ENCODE data around the gene CST5.

The CST5 gene

DNA sequence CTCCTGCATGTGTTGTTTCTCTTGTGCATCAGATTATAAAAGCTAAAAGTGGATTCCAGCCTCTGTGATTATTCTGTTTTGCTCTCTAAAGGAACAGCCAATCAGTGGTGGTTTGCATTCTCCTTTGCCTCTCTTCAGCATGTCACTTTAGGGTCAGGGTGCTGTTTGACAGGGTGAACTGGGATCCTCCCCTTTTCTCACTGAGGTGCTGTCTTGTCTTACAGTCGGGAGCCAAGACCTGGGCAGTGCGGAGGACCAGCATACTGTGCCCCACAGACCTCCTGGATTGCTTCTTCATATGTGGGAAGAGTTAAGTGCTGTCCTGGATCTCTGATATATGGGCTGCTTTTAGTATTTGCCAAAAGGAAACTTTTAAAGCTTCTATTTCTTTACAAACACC, 37.9 kb downstream of the CST5 start:
- no peak for DNase-seq (ENCODE audit: low spot score)

- no peak for DNase-seq (ENCODE audit: low spot score)
These were observed 43.8 kb downstream of the CST5 start for GRCh38 chr20:23835716-23836115.

GRCh38 chr20:23832775-23833513, 46.6 kb downstream of the CST5 start:
- DNase-seq (ENCODE audit: low spot score), result peak; percentile 86

DNA sequence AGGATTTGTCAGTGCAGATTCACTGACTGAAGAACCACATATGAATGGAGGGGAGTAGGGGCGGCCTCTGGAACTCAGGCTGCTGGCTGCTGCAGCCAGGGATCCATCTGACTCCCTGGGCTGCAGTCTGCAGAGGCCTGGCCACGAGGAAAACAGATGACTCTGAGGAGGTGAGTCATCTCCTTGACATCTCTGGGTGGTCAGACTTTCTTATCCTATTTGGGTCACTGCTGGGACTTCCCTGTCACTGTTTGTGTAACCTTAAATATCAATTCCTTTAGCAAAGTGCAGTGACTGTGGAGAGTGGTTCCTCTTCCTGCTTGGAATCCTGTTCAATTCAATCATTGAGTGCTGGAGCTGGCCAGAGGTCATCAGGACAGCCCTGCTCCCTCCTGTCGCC, 47.6 kb downstream of the CST5 start:
- peak; percentile 90 for DNase-seq (ENCODE audit: low spot score)

DNA sequence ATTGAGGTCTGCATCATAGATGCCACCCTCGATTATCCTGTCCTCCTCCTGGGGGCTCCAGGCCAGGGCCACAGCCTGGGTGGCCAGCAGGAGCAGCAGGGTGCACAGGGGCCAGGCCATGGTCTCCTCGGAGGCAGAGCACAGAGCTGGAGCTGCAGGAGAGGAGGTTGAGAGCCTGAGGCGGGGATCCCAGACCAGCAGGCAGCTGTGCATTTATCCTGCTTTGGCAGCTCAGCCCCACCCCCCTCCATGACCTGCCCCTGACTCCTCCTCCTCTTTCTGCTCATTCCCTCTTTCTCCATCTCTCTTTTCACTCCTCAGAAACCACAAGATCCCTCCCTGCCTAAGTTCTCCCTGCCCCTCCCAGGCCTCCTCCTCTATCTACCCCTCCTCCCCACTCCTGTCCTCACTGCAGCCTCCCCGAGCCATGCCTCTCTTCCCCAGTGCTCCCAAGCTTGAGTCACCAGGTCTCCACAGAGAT, 53.0 kb downstream of the CST5 start, which contains the start of gene CST2:
Gene CST2, minus strand, starts transcription at position 189 of the 481 bp plus-strand sequence. Its CDS starts 69 bp downstream, at position 120.
- peak; percentile 57 for DNase-seq (ENCODE audit: low spot score)
